Astrocyte of the spinal cord (primary cell): ENCODE measurements around the gene TMEM245.
"Not testable (repeated sequence)": the region's sequence is repeated elsewhere in the genome, so short reads cannot be mapped to it uniquely, and the experiment has no call there.

ENCODE experiments used
- DNase-seq: peaks from one replicate; pipeline ENCODE4 v3.0.0; 2011; ENCODE audit warnings: low read depth, low spot score
- H3K4me3 ChIP-seq: 2 replicates; pipeline ENCODE4 v1.5.1; 2011; ENCODE audit warnings: low read depth, mild to moderate bottlenecking, low read length, moderate library complexity
- in situ Hi-C: cut with HindIII; loops from 2 replicates; pipeline ENCODE4 v1.10.0; 2017; ENCODE audit warnings: low sequenced_read_pairs
- TF ChIP-seq, protein P1 (sequence below): IDR thresholded peaks from 2 replicates; pipeline ENCODE4 v1.5.1; 2012; ENCODE audit warnings: low read depth, mild to moderate bottlenecking, low read length, inconsistent platforms

TMEM245 gene

DNA sequence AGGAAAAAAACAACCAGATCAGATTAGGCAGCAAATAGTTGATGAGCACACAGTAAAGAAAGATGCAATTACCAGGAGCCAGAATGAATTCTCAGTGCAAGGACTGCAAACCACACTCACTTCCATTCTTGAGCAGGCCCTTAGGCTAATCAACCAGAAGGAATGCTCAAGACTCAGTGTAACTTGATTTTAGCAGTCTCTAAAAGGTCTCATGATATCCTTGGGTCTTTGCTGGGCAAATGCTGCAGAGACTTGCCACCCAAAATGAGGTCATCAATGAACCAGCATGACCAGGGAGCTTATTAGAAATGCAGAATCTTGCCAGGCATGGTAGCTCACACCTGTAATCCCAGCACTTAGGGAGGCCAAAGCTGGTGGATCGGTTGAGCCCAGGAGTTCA, 20.1 kb upstream of the TMEM245 start:
- no peak overlapping the region for H3K4me3 ChIP-seq
- DNase-seq: no peak
- TF ChIP-seq, protein P1, sequence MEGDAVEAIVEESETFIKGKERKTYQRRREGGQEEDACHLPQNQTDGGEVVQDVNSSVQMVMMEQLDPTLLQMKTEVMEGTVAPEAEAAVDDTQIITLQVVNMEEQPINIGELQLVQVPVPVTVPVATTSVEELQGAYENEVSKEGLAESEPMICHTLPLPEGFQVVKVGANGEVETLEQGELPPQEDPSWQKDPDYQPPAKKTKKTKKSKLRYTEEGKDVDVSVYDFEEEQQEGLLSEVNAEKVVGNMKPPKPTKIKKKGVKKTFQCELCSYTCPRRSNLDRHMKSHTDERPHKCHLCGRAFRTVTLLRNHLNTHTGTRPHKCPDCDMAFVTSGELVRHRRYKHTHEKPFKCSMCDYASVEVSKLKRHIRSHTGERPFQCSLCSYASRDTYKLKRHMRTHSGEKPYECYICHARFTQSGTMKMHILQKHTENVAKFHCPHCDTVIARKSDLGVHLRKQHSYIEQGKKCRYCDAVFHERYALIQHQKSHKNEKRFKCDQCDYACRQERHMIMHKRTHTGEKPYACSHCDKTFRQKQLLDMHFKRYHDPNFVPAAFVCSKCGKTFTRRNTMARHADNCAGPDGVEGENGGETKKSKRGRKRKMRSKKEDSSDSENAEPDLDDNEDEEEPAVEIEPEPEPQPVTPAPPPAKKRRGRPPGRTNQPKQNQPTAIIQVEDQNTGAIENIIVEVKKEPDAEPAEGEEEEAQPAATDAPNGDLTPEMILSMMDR: no peak
- in situ Hi-C loops: no loop called here

DNA sequence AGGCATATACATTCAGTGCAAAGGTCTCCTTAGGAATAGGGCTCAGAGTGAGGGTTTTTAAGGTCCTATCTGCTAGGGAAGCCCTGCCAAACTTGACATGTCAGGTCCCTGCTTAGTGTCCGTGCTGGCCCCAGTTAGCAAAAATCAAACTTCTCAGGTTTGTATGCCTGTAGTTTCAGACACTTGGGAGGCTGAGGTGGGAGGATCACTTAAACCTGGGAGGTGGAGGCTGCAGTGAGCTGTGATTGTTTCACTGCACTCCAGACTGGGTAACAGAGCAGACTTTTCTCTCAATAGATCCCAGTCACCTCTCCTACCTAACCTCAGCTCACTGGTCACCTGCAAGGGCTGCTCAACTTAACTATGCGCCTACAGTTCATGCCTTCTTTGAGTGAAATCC, 18.7 kb upstream of the TMEM245 start:
- TF ChIP-seq, protein P1: no peak
- in situ Hi-C loops: no loop called here
- no peak for DNase-seq
- no peak overlapping the region for H3K4me3 ChIP-seq

DNA sequence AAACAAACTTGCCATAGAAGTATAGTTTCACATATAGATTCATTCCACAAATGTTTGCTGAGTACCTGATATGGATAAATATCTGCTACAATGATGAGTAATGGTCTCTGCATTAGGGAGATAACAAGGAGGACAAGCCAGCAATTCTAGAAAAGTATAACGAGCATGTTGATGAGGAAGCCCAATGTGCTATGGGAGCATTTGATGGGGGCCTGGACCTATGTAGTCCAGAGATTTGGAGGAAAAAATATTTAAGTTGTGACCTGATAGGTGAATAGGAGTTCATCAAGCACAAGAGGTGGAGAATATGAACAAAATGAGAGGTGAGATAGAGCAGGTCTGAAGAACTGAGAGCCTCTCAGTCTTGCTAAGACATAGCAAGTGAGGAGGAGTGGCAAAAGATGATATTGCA, 14.4 kb upstream of the TMEM245 start:
- no peak overlapping the region for H3K4me3 ChIP-seq

DNA sequence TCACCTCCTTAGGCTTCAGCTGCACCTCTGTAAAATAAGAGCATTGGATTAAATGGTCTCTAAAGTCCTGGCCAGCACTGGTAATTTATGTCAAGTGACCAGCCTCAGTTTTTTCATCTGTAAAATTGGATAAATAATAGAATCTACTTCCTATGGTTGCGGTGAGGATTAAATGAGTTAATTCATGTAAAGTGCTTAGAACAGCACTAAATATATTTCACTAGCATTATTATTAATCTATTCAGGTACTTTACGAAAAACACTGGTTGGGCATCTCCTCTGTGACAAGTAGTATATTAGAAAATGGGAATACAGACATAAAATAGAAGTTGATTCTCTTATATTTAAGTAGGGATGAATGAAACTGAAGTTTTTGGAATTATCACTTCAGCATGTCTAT, 13.8 kb upstream of the TMEM245 start:
- TF ChIP-seq, protein P1: no peak
- in situ Hi-C loops: no loop called here
- no peak overlapping the region for H3K4me3 ChIP-seq

More for the DNA sequence above, 14.4 kb upstream of the TMEM245 start:
- TF ChIP-seq, protein P1: no peak
- DNase-seq: no peak
- in situ Hi-C loops: no loop called here

DNA sequence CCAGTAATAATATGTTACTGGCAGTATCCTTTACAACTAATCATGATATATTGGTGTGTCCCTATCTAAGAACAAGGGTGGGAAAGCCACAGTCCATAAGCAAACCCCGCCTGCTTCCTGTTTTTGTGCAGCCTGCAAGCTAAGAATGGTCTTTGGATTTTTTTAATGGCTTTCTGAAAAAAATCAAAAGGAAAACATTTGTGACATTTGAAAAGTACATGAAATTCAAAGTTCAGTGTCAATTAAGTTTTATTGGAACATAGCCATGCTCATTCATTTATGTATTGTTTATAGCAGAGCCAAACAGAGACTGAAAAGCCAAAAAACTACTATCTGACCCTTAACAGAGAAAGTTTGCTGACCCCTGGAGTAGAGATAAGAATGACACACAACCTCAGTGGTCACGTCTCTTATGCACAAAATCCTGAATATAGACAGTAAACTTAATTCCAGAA, 12.8 kb upstream of the TMEM245 start:
- TF ChIP-seq, protein P1: no peak
- H3K4me3 ChIP-seq: no peak overlapping the region
- in situ Hi-C loops: no loop called here
- no peak for DNase-seq

More for the DNA sequence above, 13.8 kb upstream of the TMEM245 start:
- no peak for DNase-seq

DNA sequence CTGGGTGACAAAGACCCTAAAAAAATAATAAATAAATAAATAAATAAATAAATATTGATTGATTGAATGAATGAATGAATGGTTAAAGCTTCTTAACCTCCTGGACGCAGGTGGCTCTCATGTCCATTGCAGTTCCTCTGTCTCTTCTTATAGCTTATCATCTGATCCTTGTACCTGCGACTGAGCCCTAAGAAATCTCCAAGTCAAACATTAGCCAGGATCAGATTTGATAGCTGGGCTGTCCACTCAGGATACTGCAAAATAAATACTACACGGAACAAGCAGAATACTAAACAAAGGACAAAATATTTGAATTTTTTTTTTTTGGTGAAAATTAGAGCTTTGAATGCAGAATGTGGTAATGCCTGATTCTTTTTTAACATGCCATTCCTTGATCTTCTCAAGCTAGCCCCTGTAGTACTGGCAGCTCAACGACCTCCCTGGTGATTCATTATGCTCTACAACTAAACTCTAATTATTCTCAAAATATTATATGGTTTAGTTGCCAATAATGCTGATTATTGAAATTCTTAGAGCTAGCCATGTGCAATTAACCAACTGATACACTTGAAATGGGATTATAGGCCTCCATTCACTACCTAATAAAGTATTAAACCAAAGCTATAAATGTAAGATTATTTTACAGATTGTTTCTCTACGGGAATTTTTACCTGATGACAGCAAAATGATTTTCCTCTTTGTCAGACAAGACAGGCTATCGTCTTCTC, 9.9 kb upstream of the TMEM245 start:
- in situ Hi-C loops: no loop called here
- no peak for DNase-seq
- TF ChIP-seq, protein P1: no peak
- H3K4me3 ChIP-seq: no peak overlapping the region

DNA sequence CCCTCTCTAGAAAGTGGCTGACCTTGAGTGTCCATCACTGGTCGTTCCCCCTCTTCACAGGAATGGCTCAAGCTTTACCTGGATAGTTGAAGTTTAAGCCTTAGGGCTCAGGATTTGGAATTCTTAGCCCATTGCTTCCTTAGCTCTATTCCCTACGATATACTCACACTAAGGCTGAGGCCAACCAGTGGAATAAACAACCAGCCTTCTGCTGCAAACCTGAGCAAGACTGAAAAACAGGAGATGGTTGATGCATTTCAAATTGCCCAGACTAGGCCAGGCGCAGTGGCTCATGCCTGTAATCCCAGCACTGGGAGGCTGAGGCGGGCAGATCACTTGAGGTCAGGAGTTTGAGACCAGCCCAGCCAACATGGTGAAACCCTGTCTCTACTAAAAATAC, 6.9 kb upstream of the TMEM245 start:
- DNase-seq, H3K4me3 ChIP-seq, in situ Hi-C loops: not testable (repeated sequence)
